ENCODE measurements around the gene HERC2. TPM values are rescaled to one million over a fixed set of nuclear protein-coding genes. Genes with fewer than 3 reads are reported as not detected.
"Not testable (repeated sequence)": the region's sequence is repeated elsewhere in the genome, so short reads cannot be mapped to it uniquely, and the experiment has no call there.

Gene HERC2
- total and polyA plus RNA-seq, 2 of the 8 experiments (the other 6 are each of a cell fraction or from before 2014, with no cell fraction given) = 83.0 to 88.7 TPM

GRCh38 chr15:28145419-28145818 is 176.6 kb downstream of the HERC2 start:
- H2BK5ac ChIP-seq (ENCODE audit: low read depth, low read length); H2BK20ac ChIP-seq (ENCODE audit: low read length); H2BK12ac ChIP-seq (ENCODE audit: low read depth, low read length); H3K4me3 ChIP-seq (ENCODE audit: extremely low read depth in 1 of 4, insufficient read depth in 2 of 4, low read depth in 3 of 4, low read length in 4 of 4); H2AK5ac ChIP-seq (ENCODE audit: low read depth, low read length); H4K91ac ChIP-seq (replicated peaks; ENCODE audit: insufficient read length, low read length); H3K18ac ChIP-seq (ENCODE audit: extremely low read depth, low read length); POLR2A ChIA-PET (ENCODE audit: partially characterized antibody); H4K5ac ChIP-seq (ENCODE audit: insufficient read length, low read depth, low read length); H3K4me2 ChIP-seq (ENCODE audit: insufficient read depth in 1 of 2, low read depth in 2 of 2, low read length in 2 of 2); H4K8ac ChIP-seq (ENCODE audit: extremely low read depth, insufficient read depth, low read length); H3K27me3 ChIP-seq (replicated peaks in 1 of 4; ENCODE audit: control insufficient read depth in 3 of 4, extremely low read depth in 1 of 4, insufficient read depth in 3 of 4, low read length in 3 of 4); H3K56ac ChIP-seq (replicated peaks; ENCODE audit: insufficient read length, low read depth, low read length); H3K4me1 ChIP-seq (replicated peaks in 1 of 4; ENCODE audit: control insufficient read depth in 3 of 4, insufficient read depth in 4 of 4, low read length in 3 of 4); H3K9me3 ChIP-seq (ENCODE audit: insufficient read depth in 2 of 2, low read depth in 1 of 2, low read length in 1 of 2); FAIRE-seq; H3K23ac ChIP-seq (ENCODE audit: insufficient read length); H2BK15ac ChIP-seq (ENCODE audit: low read length); H4K20me1 ChIP-seq (replicated peaks in 1 of 2; ENCODE audit: control insufficient read depth in 1 of 2, insufficient read depth in 2 of 2, low read length in 2 of 2); H3K27ac ChIP-seq (ENCODE audit: low read depth, low read length); H3K4ac ChIP-seq (replicated peaks; ENCODE audit: insufficient read length, low read depth, low read length); H3K14ac ChIP-seq (ENCODE audit: insufficient read length); DNase-seq (ENCODE audit: low read depth in 1 of 2, low spot score in 2 of 2); H3K23me2 ChIP-seq (ENCODE audit: low read depth, low read length); H2BK120ac ChIP-seq (replicated peaks; ENCODE audit: low read depth, low read length); H2AFZ ChIP-seq (ENCODE audit: low read length); H3K9ac ChIP-seq (replicated peaks in 1 of 4; ENCODE audit: extremely low read depth in 1 of 4, low read depth in 3 of 4, low read length in 3 of 4): not testable (repeated sequence)
- peaks cover 13% of the 10 kb centered on the region; the same call in 1 of the 2 replicates for H3K79me1 ChIP-seq (ENCODE audit: low read depth, low read length)
- peaks cover 11 to 47% (median 27%) of the 10 kb centered on the region in 4 experiments for H3K36me3 ChIP-seq (ENCODE audit: control insufficient read depth in 2 of 4, insufficient read depth in 4 of 4, low read length in 3 of 4)
- CTCF ChIA-PET (ENCODE audit: partially characterized antibody) = interaction anchor here (0.6 kb wide), 1 partner anchor 1264 kb away, joined by 3 read pairs; no protein-coding TSS in a partner anchor
- 92% methylated on average over 4 of the region's 4 CpGs; no CpG with 5 or more reads in 1 of the 2 experiments for WGBS, 2 experiments (ENCODE audit: extremely low coverage in 1 of 2, insufficient coverage in 1 of 2, insufficient read length in 1 of 2, insufficient replicate concordance in 2 of 2, low coverage in 1 of 2, low lambda C conversion rate in 2 of 2, missing lambda C conversion rate in 1 of 2)
- H3K79me2 ChIP-seq (ENCODE audit: control insufficient read depth in 1 of 2, insufficient read depth in 2 of 2, low read length in 2 of 2) = peaks cover 0 to 21% of the 10 kb centered on the region in 2 experiments; a peak in 2 of 4 replicates
